SU-DHL-6 (cell line): ENCODE measurements around the gene ZNF189.

Source experiments
- H2AFZ ChIP-seq: fragments of 200-600 bp; sonication (generic); 2 replicates; pipeline ENCODE4 v1.6.1; 2014; ENCODE audit warnings: low read depth, mild to moderate bottlenecking, moderate library complexity, mixed read lengths, antibody characterized with exemption, low read length; ENCODE audit not compliant: severe bottlenecking
- H3F3A ChIP-seq: fragments of 200-600 bp; shearing (Covaris generic); 2 replicates; pipeline ENCODE4 v1.6.0; 2016; ENCODE audit warnings: antibody characterized with exemption, mild to moderate bottlenecking; ENCODE audit not compliant: insufficient read depth
- H3K27ac ChIP-seq: fragments of 200-600 bp; sonication (generic); 2 replicates; pipeline ENCODE4 v1.5.1; 2016; ENCODE audit warnings: low read depth, mild to moderate bottlenecking, low read length, moderate library complexity, mixed read lengths
- H3K27me3 ChIP-seq: fragments of 200-600 bp; sonication (generic), shearing (Covaris generic); 2 replicates; pipeline ENCODE4 v1.6.0; 2014; ENCODE audit warnings: mild to moderate bottlenecking, low read length
- H3K36me3 ChIP-seq: fragments of 200-600 bp; sonication (generic); 2 replicates; pipeline ENCODE4 v1.6.1; 2014; ENCODE audit warnings: mild to moderate bottlenecking, low read length, mixed read lengths
- H3K4me2 ChIP-seq: fragments of 300-600, 200-600 bp; shearing (Covaris generic), sonication (generic); 2 replicates; pipeline ENCODE4 v1.6.0; 2014; ENCODE audit warnings: low read length, low read depth, mild to moderate bottlenecking; ENCODE audit not compliant: poor library complexity, severe bottlenecking
- H3K4me3 ChIP-seq: fragments of 200-600 bp; sonication (generic); 2 replicates; pipeline ENCODE4 v1.5.1; 2014; ENCODE audit warnings: antibody characterized with exemption, low read length, mild to moderate bottlenecking, mixed read lengths; ENCODE audit not compliant: insufficient read depth, poor library complexity, severe bottlenecking
- H3K79me2 ChIP-seq: fragments of 200-600 bp; sonication (generic); 2 replicates; pipeline ENCODE4 v1.6.1; 2014; ENCODE audit warnings: mild to moderate bottlenecking, low read length, moderate library complexity; ENCODE audit not compliant: insufficient read depth
- H3K9ac ChIP-seq: fragments of 200-600 bp; sonication (generic); 2 replicates; pipeline ENCODE4 v1.7.0; 2014; ENCODE audit warnings: mild to moderate bottlenecking, low read length
- H3K9me2 ChIP-seq: fragments of 200-600 bp; sonication (generic); replicated peaks from 2 replicates; pipeline ENCODE4 v1.6.1; 2014; ENCODE audit warnings: low read length; ENCODE audit not compliant: insufficient read depth
- H3K9me3 ChIP-seq: fragments of 200-600 bp; sonication (generic); 2 replicates; pipeline ENCODE4 v1.6.1; 2014; ENCODE audit warnings: low read length, mixed read lengths; ENCODE audit not compliant: insufficient read depth
- H4K20me1 ChIP-seq: fragments of 200-600 bp; sonication (generic); 2 replicates; pipeline ENCODE4 v1.6.1; 2014; ENCODE audit warnings: low read depth, mild to moderate bottlenecking, antibody characterized with exemption, low read length, moderate library complexity, mixed read lengths
- EZH2phosphoT487 ChIP-seq: fragments of 200-600 bp; sonication (generic), shearing (Covaris generic); conservative IDR thresholded peaks from 2 replicates; pipeline ENCODE4 v1.6.1; 2018; ENCODE audit warnings: mild to moderate bottlenecking, antibody characterized with exemption, low read length, moderate library complexity, mixed read lengths
- TF ChIP-seq, protein P1 (sequence below): fragments of 200-600 bp; sonication (generic); IDR thresholded peaks from one replicate; pipeline ENCODE4 v1.5.1; 2017; ENCODE audit warnings: antibody characterized with exemption, mild to moderate bottlenecking, low read length, moderate library complexity; ENCODE audit not compliant: insufficient read depth, poor library complexity, severe bottlenecking

Gene ZNF189

DNA sequence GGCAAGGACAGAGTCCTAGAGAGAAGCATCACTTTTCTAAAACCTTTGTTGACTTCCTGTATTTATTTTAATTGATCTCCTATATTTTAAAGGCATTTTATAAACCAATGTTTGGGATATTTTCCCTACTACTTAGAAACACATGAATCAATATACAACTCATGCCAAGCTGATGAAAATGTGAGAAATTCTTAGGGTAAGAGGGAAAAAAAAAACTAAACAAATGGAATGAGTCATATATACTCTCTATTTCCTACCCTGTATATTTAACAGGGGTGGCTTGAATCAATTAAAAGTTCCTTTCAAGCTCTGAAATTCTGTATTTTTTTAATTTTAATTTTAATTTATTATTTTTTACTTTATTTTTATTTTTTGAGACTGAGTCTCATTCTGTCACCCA, 33.5 kb upstream of the ZNF189 start:
- Histone ChIP-seq H3K27me3 (no peaks in the 10 kb centered on the region), H3K4me2 (no peak overlapping the region), H3K9me3 (no peaks in the 10 kb centered on the region), H3K9ac (no peak overlapping the region), H3K4me3 (no peak overlapping the region), H3F3A (no peaks in the 10 kb centered on the region), H3K27ac (no peak overlapping the region), H4K20me1 (no peaks in the 10 kb centered on the region), H3K79me2 (no peaks in the 10 kb centered on the region), H3K36me3 (no peaks in the 10 kb centered on the region), H3K9me2 (no peaks in the 10 kb centered on the region), H2AFZ (no peak overlapping the region)
- TF ChIP-seq EZH2phosphoT487 = no peak
- TF ChIP-seq, protein P1, sequence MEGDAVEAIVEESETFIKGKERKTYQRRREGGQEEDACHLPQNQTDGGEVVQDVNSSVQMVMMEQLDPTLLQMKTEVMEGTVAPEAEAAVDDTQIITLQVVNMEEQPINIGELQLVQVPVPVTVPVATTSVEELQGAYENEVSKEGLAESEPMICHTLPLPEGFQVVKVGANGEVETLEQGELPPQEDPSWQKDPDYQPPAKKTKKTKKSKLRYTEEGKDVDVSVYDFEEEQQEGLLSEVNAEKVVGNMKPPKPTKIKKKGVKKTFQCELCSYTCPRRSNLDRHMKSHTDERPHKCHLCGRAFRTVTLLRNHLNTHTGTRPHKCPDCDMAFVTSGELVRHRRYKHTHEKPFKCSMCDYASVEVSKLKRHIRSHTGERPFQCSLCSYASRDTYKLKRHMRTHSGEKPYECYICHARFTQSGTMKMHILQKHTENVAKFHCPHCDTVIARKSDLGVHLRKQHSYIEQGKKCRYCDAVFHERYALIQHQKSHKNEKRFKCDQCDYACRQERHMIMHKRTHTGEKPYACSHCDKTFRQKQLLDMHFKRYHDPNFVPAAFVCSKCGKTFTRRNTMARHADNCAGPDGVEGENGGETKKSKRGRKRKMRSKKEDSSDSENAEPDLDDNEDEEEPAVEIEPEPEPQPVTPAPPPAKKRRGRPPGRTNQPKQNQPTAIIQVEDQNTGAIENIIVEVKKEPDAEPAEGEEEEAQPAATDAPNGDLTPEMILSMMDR = no peak

GRCh38 chr9:101366038-101366756, 32.5 kb upstream of the ZNF189 start:
- H3F3A ChIP-seq = no peaks in the 10 kb centered on the region
- no peaks in the 10 kb centered on the region for H3K36me3 ChIP-seq
- no peak overlapping the region for H2AFZ ChIP-seq
- H3K4me2 ChIP-seq = no peak overlapping the region
- no peaks in the 10 kb centered on the region for H3K9me3 ChIP-seq
- H4K20me1 ChIP-seq = no peaks in the 10 kb centered on the region
- no peaks in the 10 kb centered on the region for H3K27me3 ChIP-seq
- H3K4me3 ChIP-seq = no peak overlapping the region
- no peak overlapping the region for H3K27ac ChIP-seq
- TF ChIP-seq, protein P1 = no peak
- TF ChIP-seq EZH2phosphoT487 = no peak
- no peaks in the 10 kb centered on the region for H3K79me2 ChIP-seq
- H3K9ac ChIP-seq = no peak overlapping the region
- no peaks in the 10 kb centered on the region for H3K9me2 ChIP-seq

DNA sequence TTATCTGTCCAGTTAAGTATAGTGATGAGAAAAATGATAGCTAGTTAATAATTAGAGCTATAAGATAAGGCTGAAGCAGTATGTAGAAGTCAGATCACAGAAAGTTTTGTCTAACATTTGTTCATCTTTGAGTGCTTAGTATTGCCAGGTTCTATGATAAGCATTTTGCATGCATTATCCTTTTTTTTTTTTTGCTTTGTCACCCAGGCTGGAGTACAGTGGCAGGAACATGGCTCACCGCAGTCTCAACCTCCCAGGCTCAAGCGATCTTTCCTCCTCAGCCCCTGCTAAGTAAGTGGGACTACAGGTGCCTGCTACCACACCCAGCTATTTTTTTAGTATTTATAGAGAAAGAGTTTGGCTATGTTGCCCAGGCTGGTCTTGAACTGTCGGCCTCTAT, 31.3 kb upstream of the ZNF189 start:
- Histone ChIP-seq H3K9ac (no peak overlapping the region), H3K9me2 (no peaks in the 10 kb centered on the region), H3K27ac (no peak overlapping the region)

More for the DNA sequence above, 31.3 kb upstream of the ZNF189 start:
- no peaks in the 10 kb centered on the region for H3K9me3 ChIP-seq
- no peak for TF ChIP-seq EZH2phosphoT487
- TF ChIP-seq, protein P1 = no peak
- H3K4me2 ChIP-seq = no peak overlapping the region
- no peaks in the 10 kb centered on the region for H3K79me2 ChIP-seq
- no peaks in the 10 kb centered on the region for H3K27me3 ChIP-seq
- no peak overlapping the region for H3K4me3 ChIP-seq
- H2AFZ ChIP-seq = no peak overlapping the region
- no peaks in the 10 kb centered on the region for H3K36me3 ChIP-seq
- no peaks in the 10 kb centered on the region for H3F3A ChIP-seq
- no peaks in the 10 kb centered on the region for H4K20me1 ChIP-seq
